Liver (tissue), 9 donors: Measurements from ENCODE around the gene SLC17A9. TPM values are rescaled to one million over a fixed set of nuclear protein-coding genes. Genes with fewer than 3 reads are reported as not detected.

Experiments
- DNase-seq: peaks from one replicate; pipeline ENCODE4 v3.0.0-alpha.2; 2017; ENCODE audit warnings: low spot score
- H3K27ac ChIP-seq, 2 donors: one replicate each; pipeline ENCODE4 v1.7.0; 2013; ENCODE audit warnings: inconsistent platforms in 2 of 2, low read length in 2 of 2, control low read depth in 1 of 2, low read depth in 1 of 2, mild to moderate bottlenecking in 1 of 2
- H3K27me3 ChIP-seq, 4 donors: one replicate each; pipeline versions ENCODE4 v1.6.1 to v1.7.0; 2013; ENCODE audit warnings: low read length in 3 of 4, inconsistent platforms in 1 of 4, mild to moderate bottlenecking in 1 of 4, moderate library complexity in 1 of 4; ENCODE audit not compliant: control insufficient read depth in 4 of 4, insufficient read depth in 4 of 4
- H3K36me3 ChIP-seq, 4 donors: one replicate each; pipeline versions ENCODE4 v1.6.1 to v1.7.0; 2013; ENCODE audit warnings: low read length in 3 of 4, mild to moderate bottlenecking in 3 of 4, low read depth in 1 of 4, moderate library complexity in 1 of 4; ENCODE audit not compliant: control insufficient read depth in 4 of 4, insufficient read depth in 3 of 4
- H3K4me1 ChIP-seq, 4 donors: one replicate each; pipeline versions ENCODE4 v1.6.1 to v1.7.0; 2013; ENCODE audit warnings: low read length in 3 of 4, mild to moderate bottlenecking in 3 of 4, moderate library complexity in 1 of 4; ENCODE audit not compliant: control insufficient read depth in 4 of 4, insufficient read depth in 4 of 4
- H3K4me3 ChIP-seq, 3 donors: one replicate each; pipeline versions ENCODE4 v1.6.1 to v1.7.0; 2013; ENCODE audit warnings: low read length in 3 of 3, control low read depth in 1 of 3, low read depth in 1 of 3, mild to moderate bottlenecking in 1 of 3
- H3K9ac ChIP-seq, 2 donors: one replicate each; pipeline ENCODE4 v1.7.0; 2013; ENCODE audit warnings: low read length in 2 of 2, mild to moderate bottlenecking in 2 of 2, moderate library complexity in 2 of 2, control low read depth in 1 of 2, low read depth in 1 of 2
- H3K9me3 ChIP-seq, 4 donors: one replicate each; pipeline versions ENCODE4 v1.6.1 to v1.7.0; 2013; ENCODE audit warnings: low read length in 3 of 4; ENCODE audit not compliant: control insufficient read depth in 4 of 4
- EGR1 ChIP-seq, 2 donors: IDR thresholded peaks; 2 replicates each; pipeline ENCODE4 v1.6.1; 2016 to 2018; ENCODE audit warnings: antibody characterized with exemption in 2 of 2, low read depth in 2 of 2
- FOXA1 ChIP-seq: IDR thresholded peaks from 2 replicates; pipeline ENCODE4 v1.6.1; 2016; ENCODE audit warnings: antibody characterized with exemption
- FOXA2 ChIP-seq: IDR thresholded peaks from 2 replicates; pipeline ENCODE4 v1.6.1; 2016; ENCODE audit warnings: antibody characterized with exemption
- GABPA ChIP-seq, 2 donors: IDR thresholded peaks in 1 of 2; conservative IDR thresholded peaks in 1 of 2; 2 replicates each; pipeline ENCODE4 v1.6.1; 2016; ENCODE audit warnings: antibody characterized with exemption in 2 of 2, mild to moderate bottlenecking in 1 of 2, moderate library complexity in 1 of 2
- HNF4G ChIP-seq: IDR thresholded peaks from 2 replicates; pipeline ENCODE4 v1.6.1; 2016; ENCODE audit warnings: antibody characterized with exemption
- JUND ChIP-seq, 2 donors: IDR thresholded peaks; 2 replicates each; pipeline ENCODE4 v1.6.1; 2016; ENCODE audit warnings: antibody characterized with exemption in 2 of 2
- MAX ChIP-seq: IDR thresholded peaks from 2 replicates; pipeline ENCODE4 v1.6.1; 2016; ENCODE audit warnings: antibody characterized with exemption
- NR2F2 ChIP-seq: IDR thresholded peaks from 2 replicates; pipeline ENCODE4 v1.6.1; 2016; ENCODE audit warnings: antibody characterized with exemption
- RAD21 ChIP-seq, 2 donors: IDR thresholded peaks; 2 replicates each; pipeline ENCODE4 v1.6.1; 2016; ENCODE audit warnings: antibody characterized with exemption in 2 of 2, mild to moderate bottlenecking in 2 of 2
- RXRA ChIP-seq, 2 donors: IDR thresholded peaks; 2 replicates each; pipeline ENCODE4 v1.6.1; 2017 to 2018; ENCODE audit warnings: antibody characterized with exemption in 2 of 2, mild to moderate bottlenecking in 1 of 2
- SP1 ChIP-seq: IDR thresholded peaks from 2 replicates; pipeline ENCODE4 v1.6.1; 2018; ENCODE audit warnings: antibody characterized with exemption, mild to moderate bottlenecking
- TAF1 ChIP-seq: conservative IDR thresholded peaks from 2 replicates; pipeline ENCODE4 v1.6.1; 2016; ENCODE audit warnings: antibody characterized with exemption, mild to moderate bottlenecking
- YY1 ChIP-seq: IDR thresholded peaks from 2 replicates; pipeline ENCODE4 v1.6.1; 2016; ENCODE audit warnings: antibody characterized with exemption, mild to moderate bottlenecking
- ZBTB33 ChIP-seq: IDR thresholded peaks from 2 replicates; pipeline ENCODE4 v1.6.1; 2016; ENCODE audit warnings: antibody characterized with exemption
- WGBS: extraction: QIAGEN DNeasy Blood & Tissue Kit; methylation state at CpG from one replicate; pipeline ENCODE4 v1.1.7; 2013; 5-methylcytosine and 5-hydroxymethylcytosine counted together
- polyA plus RNA-seq, 2 donors: library from polyadenylated mRNA; stranded (reverse) in 1 of 2; unstranded in 1 of 2; fragments of 200-250 nt in 1 of 2; fragments of >200 nt in 1 of 2; fragmentation: Nextera tagmentation in 1 of 2; extraction: Ambion mirVana in 1 of 2; gene quantifications; one replicate each; pipeline versions ENCODE4 v1.2.1 to v1.2.3, GENCODE V29; 2013 to 2015
- total RNA-seq, 2 donors: library from RNA; depleted of rRNA; stranded (reverse); fragments of >200 nt; gene quantifications; one replicate each; pipeline ENCODE4 v1.2.3, GENCODE V29; 2014
- TF ChIP-seq, protein P1 (sequence below): IDR thresholded peaks from 2 replicates; pipeline ENCODE4 v1.6.1; 2016; ENCODE audit warnings: antibody characterized with exemption, mild to moderate bottlenecking
- TF ChIP-seq, protein P2 (sequence below): fragments of 150-350 bp; IDR thresholded peaks from 2 replicates; pipeline ENCODE4 v1.5.1; 2017; ENCODE audit warnings: improper control_type of control experiment, low read depth, low read length; ENCODE audit not compliant: missing input control
- donor health status: healthy.
- donor health status: healthy.
- donor health status: healthy.
- donor health status: healthy.
- donor health status: healthy.

Gene SLC17A9
- total and polyA plus RNA-seq, 4 donors = 16.0 to 138 (median 64.6) TPM

DNA sequence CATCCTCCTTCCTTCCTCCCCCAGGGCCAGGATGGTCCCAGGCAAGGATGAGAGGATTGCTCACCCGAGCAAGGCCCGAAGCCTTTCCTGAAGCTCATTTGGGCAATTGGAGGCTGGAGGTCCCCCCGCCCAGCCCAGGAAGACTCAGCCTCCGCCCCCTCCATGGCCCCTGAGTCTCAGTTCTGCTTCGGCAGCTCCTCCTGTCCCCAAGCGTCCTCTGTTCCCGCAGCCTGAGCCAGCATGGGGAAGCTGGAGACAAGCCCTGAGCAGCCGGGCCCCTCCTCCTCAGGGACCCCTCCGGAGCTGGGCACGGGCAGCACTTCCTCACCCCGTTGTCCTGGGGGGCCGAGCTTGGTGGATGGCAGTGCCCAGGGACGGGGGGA, 26.0 kb downstream of the SLC17A9 start (continued):
- TF ChIP-seq HNF4G (no peak), NR2F2 (no peak), FOXA2 (no peak), GABPA (IDR thresholded peaks at IDR 0.05 in 1 of 2, conservative IDR thresholded peaks at IDR 0.05 in 1 of 2) (no peak), TAF1 (no peak), MAX (no peak)

- TF ChIP-seq, protein P1, sequence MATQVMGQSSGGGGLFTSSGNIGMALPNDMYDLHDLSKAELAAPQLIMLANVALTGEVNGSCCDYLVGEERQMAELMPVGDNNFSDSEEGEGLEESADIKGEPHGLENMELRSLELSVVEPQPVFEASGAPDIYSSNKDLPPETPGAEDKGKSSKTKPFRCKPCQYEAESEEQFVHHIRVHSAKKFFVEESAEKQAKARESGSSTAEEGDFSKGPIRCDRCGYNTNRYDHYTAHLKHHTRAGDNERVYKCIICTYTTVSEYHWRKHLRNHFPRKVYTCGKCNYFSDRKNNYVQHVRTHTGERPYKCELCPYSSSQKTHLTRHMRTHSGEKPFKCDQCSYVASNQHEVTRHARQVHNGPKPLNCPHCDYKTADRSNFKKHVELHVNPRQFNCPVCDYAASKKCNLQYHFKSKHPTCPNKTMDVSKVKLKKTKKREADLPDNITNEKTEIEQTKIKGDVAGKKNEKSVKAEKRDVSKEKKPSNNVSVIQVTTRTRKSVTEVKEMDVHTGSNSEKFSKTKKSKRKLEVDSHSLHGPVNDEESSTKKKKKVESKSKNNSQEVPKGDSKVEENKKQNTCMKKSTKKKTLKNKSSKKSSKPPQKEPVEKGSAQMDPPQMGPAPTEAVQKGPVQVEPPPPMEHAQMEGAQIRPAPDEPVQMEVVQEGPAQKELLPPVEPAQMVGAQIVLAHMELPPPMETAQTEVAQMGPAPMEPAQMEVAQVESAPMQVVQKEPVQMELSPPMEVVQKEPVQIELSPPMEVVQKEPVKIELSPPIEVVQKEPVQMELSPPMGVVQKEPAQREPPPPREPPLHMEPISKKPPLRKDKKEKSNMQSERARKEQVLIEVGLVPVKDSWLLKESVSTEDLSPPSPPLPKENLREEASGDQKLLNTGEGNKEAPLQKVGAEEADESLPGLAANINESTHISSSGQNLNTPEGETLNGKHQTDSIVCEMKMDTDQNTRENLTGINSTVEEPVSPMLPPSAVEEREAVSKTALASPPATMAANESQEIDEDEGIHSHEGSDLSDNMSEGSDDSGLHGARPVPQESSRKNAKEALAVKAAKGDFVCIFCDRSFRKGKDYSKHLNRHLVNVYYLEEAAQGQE = no peak
- TF ChIP-seq YY1 = no peak
- no peak for TF ChIP-seq ZBTB33
- no peak for TF ChIP-seq NR2F2
- TF ChIP-seq FOXA1 = no peak
- TF ChIP-seq, protein P2, sequence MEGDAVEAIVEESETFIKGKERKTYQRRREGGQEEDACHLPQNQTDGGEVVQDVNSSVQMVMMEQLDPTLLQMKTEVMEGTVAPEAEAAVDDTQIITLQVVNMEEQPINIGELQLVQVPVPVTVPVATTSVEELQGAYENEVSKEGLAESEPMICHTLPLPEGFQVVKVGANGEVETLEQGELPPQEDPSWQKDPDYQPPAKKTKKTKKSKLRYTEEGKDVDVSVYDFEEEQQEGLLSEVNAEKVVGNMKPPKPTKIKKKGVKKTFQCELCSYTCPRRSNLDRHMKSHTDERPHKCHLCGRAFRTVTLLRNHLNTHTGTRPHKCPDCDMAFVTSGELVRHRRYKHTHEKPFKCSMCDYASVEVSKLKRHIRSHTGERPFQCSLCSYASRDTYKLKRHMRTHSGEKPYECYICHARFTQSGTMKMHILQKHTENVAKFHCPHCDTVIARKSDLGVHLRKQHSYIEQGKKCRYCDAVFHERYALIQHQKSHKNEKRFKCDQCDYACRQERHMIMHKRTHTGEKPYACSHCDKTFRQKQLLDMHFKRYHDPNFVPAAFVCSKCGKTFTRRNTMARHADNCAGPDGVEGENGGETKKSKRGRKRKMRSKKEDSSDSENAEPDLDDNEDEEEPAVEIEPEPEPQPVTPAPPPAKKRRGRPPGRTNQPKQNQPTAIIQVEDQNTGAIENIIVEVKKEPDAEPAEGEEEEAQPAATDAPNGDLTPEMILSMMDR = no peak
- no peak for TF ChIP-seq HNF4G
- TF ChIP-seq SP1 = no peak
- no peak for TF ChIP-seq EGR1 (IDR thresholded peaks at IDR 0.05; ENCODE audit: low read depth in 2 of 2)
- TF ChIP-seq RAD21 (IDR thresholded peaks at IDR 0.05) = no peak
- TF ChIP-seq JUND (IDR thresholded peaks at IDR 0.05) = no peak
- no peak for TF ChIP-seq TAF1
- no peak for TF ChIP-seq FOXA2
- no peak for TF ChIP-seq RXRA (IDR thresholded peaks at IDR 0.05)
- 75% methylated on average over 14 of the region's 14 CpGs for WGBS
- Histone ChIP-seq H3K27me3 (peaks cover 0 to 8% (median 6%) of the 10 kb centered on the region in 4 donors), H3K9me3 (no peaks in the 10 kb centered on the region), H3K4me1 (no peaks in the 10 kb centered on the region), H3K9ac (no peak overlapping the region), H3K36me3 (no peaks in the 10 kb centered on the region), H3K4me3 (no peak overlapping the region), H3K27ac (no peak overlapping the region)
- DNase-seq = no peak
These were observed 26.8 kb downstream of the SLC17A9 start for GRCh38 chr20:62979310-62979709.
